ENCODE measurements around the gene EVA1C. TPM values are rescaled to one million over a fixed set of nuclear protein-coding genes. Genes with fewer than 3 reads are reported as not detected.

Gene EVA1C
- total and polyA plus RNA-seq, 2 donors from 2014 or later, result 13.8 to 63.4 TPM

DNA sequence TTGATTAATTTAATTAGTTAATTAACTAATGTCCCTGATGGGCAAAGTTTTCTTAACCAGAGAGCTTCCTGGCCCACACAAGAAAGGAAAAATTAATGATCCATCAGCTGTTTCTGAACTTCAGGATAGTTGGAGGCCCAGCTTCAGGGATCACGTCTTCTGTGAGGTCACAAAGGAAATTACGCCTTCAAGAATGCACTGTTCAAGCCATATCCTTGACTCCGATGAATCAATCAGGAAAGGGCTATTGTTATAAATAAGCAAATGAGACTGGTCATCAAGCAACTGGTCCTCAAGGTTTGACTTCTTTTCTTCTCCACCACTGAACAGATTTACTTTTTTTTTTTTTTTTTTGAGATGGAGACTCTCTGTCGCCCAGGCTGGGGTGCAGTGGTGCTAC lies 132.2 kb downstream of the EVA1C start:
- TF ChIP-seq, protein P1, sequence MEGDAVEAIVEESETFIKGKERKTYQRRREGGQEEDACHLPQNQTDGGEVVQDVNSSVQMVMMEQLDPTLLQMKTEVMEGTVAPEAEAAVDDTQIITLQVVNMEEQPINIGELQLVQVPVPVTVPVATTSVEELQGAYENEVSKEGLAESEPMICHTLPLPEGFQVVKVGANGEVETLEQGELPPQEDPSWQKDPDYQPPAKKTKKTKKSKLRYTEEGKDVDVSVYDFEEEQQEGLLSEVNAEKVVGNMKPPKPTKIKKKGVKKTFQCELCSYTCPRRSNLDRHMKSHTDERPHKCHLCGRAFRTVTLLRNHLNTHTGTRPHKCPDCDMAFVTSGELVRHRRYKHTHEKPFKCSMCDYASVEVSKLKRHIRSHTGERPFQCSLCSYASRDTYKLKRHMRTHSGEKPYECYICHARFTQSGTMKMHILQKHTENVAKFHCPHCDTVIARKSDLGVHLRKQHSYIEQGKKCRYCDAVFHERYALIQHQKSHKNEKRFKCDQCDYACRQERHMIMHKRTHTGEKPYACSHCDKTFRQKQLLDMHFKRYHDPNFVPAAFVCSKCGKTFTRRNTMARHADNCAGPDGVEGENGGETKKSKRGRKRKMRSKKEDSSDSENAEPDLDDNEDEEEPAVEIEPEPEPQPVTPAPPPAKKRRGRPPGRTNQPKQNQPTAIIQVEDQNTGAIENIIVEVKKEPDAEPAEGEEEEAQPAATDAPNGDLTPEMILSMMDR (IDR thresholded peaks at IDR 0.05; ENCODE audit: borderline replicate concordance, extremely low read depth, insufficient read depth), result no peak
- no peak overlapping the region for H3K4me3 ChIP-seq (ENCODE audit: low read length in 3 of 3)
- no peaks in the 10 kb centered on the region for H3K36me3 ChIP-seq (ENCODE audit: control insufficient read depth in 2 of 3, insufficient read depth in 3 of 3, low read length in 3 of 3)
- no peak overlapping the region for H3K27ac ChIP-seq (ENCODE audit: low read depth in 2 of 2, low read length in 2 of 2)
- DNase-seq (no peak), FAIRE-seq (no peak)
- no peaks in the 10 kb centered on the region for H3K4me1 ChIP-seq (ENCODE audit: control insufficient read depth in 2 of 3, insufficient read depth in 2 of 3, low read depth in 1 of 3, low read length in 3 of 3)
- H3K9me3 ChIP-seq (ENCODE audit: control insufficient read depth in 2 of 3, insufficient read depth in 1 of 3, low read length in 3 of 3), result no peaks in the 10 kb centered on the region
- H3K27me3 ChIP-seq (ENCODE audit: control insufficient read depth, insufficient read depth, low read length), result no peaks in the 10 kb centered on the region
- intact Hi-C loops (cut with DNase I), result no loop called here
- H3K9ac ChIP-seq (ENCODE audit: low read length in 3 of 3), result no peak overlapping the region

DNA sequence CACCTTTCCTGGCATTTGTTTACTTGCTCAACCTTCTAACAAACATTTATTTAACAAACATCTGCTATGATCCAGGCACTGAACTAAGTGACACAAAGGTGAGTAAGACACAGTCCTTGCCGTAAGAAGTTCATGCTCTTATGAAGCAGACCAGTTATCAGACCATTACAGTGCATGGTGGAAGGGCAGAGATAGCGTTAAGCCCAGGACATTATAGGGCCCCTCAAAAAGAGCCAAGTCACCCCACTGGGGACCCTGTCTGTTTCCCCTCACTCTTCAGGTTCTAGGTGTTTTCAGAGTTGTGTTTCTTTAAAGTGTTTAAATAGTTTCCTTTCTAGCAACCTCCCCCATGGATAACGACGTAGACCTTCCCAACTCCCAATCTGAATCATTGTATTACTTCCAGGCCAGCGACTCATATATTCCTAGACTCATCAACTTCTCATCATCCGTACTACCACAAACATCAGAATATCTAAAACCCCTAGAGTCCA lies 133.5 kb downstream of the EVA1C start:
- DNase-seq, result no peak
- FAIRE-seq, result no peak

DNA sequence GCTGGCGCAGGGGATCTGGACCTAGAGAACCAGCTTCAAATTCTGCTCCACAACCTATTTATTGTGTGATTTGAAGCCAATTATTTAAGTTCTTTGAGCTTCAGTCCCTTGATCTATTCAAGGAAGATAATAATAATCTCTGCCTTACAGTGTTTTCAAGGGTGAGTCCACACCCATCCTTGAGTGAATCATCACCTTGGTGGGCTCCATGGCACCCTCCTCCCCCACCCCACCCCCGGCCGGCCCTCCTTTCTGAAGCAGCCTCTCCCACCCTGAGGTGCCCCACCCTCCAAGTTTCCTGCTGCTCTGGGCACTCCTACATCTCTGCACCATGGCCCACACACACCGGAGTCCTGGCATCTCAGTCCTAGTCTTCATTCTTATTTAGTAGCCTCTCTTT lies 134.5 kb downstream of the EVA1C start:
- Histone ChIP-seq H3K27me3 (ENCODE audit: control insufficient read depth, insufficient read depth, low read length) (no peaks in the 10 kb centered on the region), H3K9ac (ENCODE audit: low read length in 3 of 3) (no peak overlapping the region), H3K4me3 (ENCODE audit: low read length in 3 of 3) (no peak overlapping the region), H3K36me3 (ENCODE audit: control insufficient read depth in 2 of 3, insufficient read depth in 3 of 3, low read length in 3 of 3) (no peaks in the 10 kb centered on the region), H3K9me3 (ENCODE audit: control insufficient read depth in 2 of 3, insufficient read depth in 1 of 3, low read length in 3 of 3) (no peaks in the 10 kb centered on the region), H3K27ac (ENCODE audit: low read depth in 2 of 2, low read length in 2 of 2) (no peak overlapping the region), H3K4me1 (ENCODE audit: control insufficient read depth in 2 of 3, insufficient read depth in 2 of 3, low read depth in 1 of 3, low read length in 3 of 3) (no peaks in the 10 kb centered on the region)
- intact Hi-C loops (cut with DNase I), result no loop called here
- TF ChIP-seq, protein P1 (IDR thresholded peaks at IDR 0.05; ENCODE audit: borderline replicate concordance, extremely low read depth, insufficient read depth), result no peak
- FAIRE-seq (no peak), DNase-seq (no peak)

More for the DNA sequence above, 133.5 kb downstream of the EVA1C start:
- Histone ChIP-seq H3K27ac (ENCODE audit: low read depth in 2 of 2, low read length in 2 of 2) (no peak overlapping the region), H3K4me3 (ENCODE audit: low read length in 3 of 3) (no peak overlapping the region), H3K27me3 (ENCODE audit: control insufficient read depth, insufficient read depth, low read length) (no peaks in the 10 kb centered on the region), H3K4me1 (ENCODE audit: control insufficient read depth in 2 of 3, insufficient read depth in 2 of 3, low read depth in 1 of 3, low read length in 3 of 3) (no peaks in the 10 kb centered on the region), H3K9me3 (ENCODE audit: control insufficient read depth in 2 of 3, insufficient read depth in 1 of 3, low read length in 3 of 3) (no peaks in the 10 kb centered on the region), H3K36me3 (ENCODE audit: control insufficient read depth in 2 of 3, insufficient read depth in 3 of 3, low read length in 3 of 3) (no peaks in the 10 kb centered on the region), H3K9ac (ENCODE audit: low read length in 3 of 3) (no peak overlapping the region)
- TF ChIP-seq, protein P1 (IDR thresholded peaks at IDR 0.05; ENCODE audit: borderline replicate concordance, extremely low read depth, insufficient read depth), result no peak
- intact Hi-C loops (cut with DNase I), result no loop called here

DNA sequence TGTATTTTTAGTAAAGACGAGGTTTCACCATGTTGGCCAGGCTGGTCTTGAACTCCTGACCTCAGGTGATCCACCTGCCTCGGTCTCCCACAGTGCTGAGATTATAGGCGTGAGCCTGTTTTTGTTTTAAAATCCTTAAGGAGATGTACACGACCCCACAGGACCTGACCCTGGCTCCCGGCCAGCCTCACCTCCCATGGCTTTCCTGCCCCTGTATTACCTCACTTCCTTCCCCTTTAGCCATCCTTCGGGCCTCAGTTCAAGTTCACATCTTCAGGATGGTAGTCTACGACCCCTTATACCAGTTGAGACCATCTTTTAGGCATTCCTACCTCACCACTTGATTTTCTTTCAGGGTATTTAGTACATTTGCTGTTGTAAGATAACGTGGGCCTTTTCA lies 136.5 kb downstream of the EVA1C start:
- intact Hi-C loops (cut with DNase I), result no loop called here
- Histone ChIP-seq H3K9me3 (ENCODE audit: control insufficient read depth in 2 of 3, insufficient read depth in 1 of 3, low read length in 3 of 3) (no peaks in the 10 kb centered on the region), H3K4me3 (ENCODE audit: low read length in 3 of 3) (no peak overlapping the region), H3K9ac (ENCODE audit: low read length in 3 of 3) (no peak overlapping the region), H3K27ac (ENCODE audit: low read depth in 2 of 2, low read length in 2 of 2) (no peak overlapping the region), H3K27me3 (ENCODE audit: control insufficient read depth, insufficient read depth, low read length) (no peaks in the 10 kb centered on the region), H3K4me1 (ENCODE audit: control insufficient read depth in 2 of 3, insufficient read depth in 2 of 3, low read depth in 1 of 3, low read length in 3 of 3) (no peaks in the 10 kb centered on the region), H3K36me3 (ENCODE audit: control insufficient read depth in 2 of 3, insufficient read depth in 3 of 3, low read length in 3 of 3) (no peaks in the 10 kb centered on the region)
- TF ChIP-seq, protein P1 (IDR thresholded peaks at IDR 0.05; ENCODE audit: borderline replicate concordance, extremely low read depth, insufficient read depth), result no peak
- FAIRE-seq, result no peak
- DNase-seq, result no peak
